Nephron (organoid): ENCODE results near the gene AHCYL2.

Experiments used
- H3K27ac Mint-ChIP-seq, 3 experiments: 2 replicates each; pipeline ENCODE4 v1.8.0; 2020; ENCODE audit warnings: mixed read lengths in 3 of 3, mild to moderate bottlenecking in 2 of 3, moderate library complexity in 1 of 3
- H3K27me3 Mint-ChIP-seq: 2 replicates; pipeline ENCODE4 v1.8.0; 2021; ENCODE audit warnings: low read depth, mild to moderate bottlenecking, moderate library complexity, mixed read lengths
- H3K36me3 Mint-ChIP-seq: 2 replicates; pipeline ENCODE4 v1.8.0; 2020; ENCODE audit warnings: low read depth, mixed read lengths
- H3K4me1 Mint-ChIP-seq: 2 replicates; pipeline ENCODE4 v1.8.0; 2020; ENCODE audit warnings: mixed read lengths
- H3K4me3 Mint-ChIP-seq, 3 experiments: 2 replicates each; pipeline ENCODE4 v1.8.0; 2020; ENCODE audit warnings: mild to moderate bottlenecking in 3 of 3, mixed read lengths in 3 of 3, moderate library complexity in 2 of 3
- H3K9me3 Mint-ChIP-seq: 2 replicates; pipeline ENCODE4 v1.8.0; 2020; ENCODE audit warnings: mixed read lengths
- TF ChIP-seq, protein P1 (sequence below), 3 experiments: fragments of 200-600 bp; sonication (generic); IDR thresholded peaks; one replicate each; pipeline ENCODE4 v1.5.0; 2021; ENCODE audit warnings: antibody characterized with exemption in 3 of 3; ENCODE audit not compliant: unreplicated experiment in 3 of 3

The AHCYL2 gene

DNA sequence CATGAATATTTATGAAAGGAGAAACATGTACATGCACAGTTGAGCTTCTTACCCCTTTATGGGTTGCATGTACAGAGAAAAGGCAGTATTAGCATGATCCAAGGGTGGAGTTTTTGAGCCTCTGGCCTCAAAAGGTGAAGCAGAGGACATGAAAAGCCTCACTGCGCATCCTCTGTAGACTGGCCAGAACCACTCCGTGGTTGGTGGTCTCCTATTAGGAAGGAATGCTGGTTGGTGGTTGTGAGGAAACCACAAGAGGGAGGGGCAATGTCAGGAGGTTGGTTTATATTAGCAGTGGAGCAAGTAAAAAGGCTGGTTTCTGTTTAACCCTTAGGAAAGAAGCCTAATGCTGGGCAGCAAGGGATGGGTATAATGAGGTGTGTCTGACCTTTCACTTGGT, 37.5 kb downstream of the AHCYL2 start:
- Mint-ChIP-seq H3K4me3 (no peak overlapping the region), H3K36me3 (no peaks in the 10 kb centered on the region), H3K9me3 (no peaks in the 10 kb centered on the region), H3K27me3 (no peaks in the 10 kb centered on the region), H3K27ac (no peak overlapping the region), H3K4me1 (no peaks in the 10 kb centered on the region)
- TF ChIP-seq, protein P1, sequence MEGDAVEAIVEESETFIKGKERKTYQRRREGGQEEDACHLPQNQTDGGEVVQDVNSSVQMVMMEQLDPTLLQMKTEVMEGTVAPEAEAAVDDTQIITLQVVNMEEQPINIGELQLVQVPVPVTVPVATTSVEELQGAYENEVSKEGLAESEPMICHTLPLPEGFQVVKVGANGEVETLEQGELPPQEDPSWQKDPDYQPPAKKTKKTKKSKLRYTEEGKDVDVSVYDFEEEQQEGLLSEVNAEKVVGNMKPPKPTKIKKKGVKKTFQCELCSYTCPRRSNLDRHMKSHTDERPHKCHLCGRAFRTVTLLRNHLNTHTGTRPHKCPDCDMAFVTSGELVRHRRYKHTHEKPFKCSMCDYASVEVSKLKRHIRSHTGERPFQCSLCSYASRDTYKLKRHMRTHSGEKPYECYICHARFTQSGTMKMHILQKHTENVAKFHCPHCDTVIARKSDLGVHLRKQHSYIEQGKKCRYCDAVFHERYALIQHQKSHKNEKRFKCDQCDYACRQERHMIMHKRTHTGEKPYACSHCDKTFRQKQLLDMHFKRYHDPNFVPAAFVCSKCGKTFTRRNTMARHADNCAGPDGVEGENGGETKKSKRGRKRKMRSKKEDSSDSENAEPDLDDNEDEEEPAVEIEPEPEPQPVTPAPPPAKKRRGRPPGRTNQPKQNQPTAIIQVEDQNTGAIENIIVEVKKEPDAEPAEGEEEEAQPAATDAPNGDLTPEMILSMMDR (IDR thresholded peaks at IDR 0.05; ENCODE audit: unreplicated experiment in 3 of 3) = no peak

DNA sequence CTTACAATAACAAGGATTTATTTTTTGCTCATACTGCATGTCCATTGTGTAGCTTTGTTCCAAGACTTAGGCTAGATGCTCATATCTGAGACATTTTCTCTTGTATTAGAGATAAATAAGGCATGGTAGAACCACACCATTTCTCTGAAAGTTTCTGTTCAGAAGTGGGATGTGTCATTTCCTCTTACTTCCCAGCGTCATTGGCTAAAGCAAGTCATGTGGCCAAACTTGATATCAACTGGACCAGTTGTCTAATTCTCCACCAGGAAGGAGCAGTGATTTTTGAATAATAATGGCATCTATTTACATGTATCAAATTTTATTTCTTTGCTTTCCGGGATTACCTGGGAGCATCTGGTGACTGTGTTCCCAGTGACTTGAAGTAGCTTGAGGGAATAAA, 38.3 kb downstream of the AHCYL2 start:
- no peaks in the 10 kb centered on the region for H3K36me3 Mint-ChIP-seq
- no peak overlapping the region for H3K27ac Mint-ChIP-seq
- no peak overlapping the region for H3K4me3 Mint-ChIP-seq
- no peaks in the 10 kb centered on the region for H3K27me3 Mint-ChIP-seq
- no peaks in the 10 kb centered on the region for H3K4me1 Mint-ChIP-seq
- TF ChIP-seq, protein P1 (IDR thresholded peaks at IDR 0.05; ENCODE audit: unreplicated experiment in 3 of 3) = no peak
- H3K9me3 Mint-ChIP-seq = no peaks in the 10 kb centered on the region

DNA sequence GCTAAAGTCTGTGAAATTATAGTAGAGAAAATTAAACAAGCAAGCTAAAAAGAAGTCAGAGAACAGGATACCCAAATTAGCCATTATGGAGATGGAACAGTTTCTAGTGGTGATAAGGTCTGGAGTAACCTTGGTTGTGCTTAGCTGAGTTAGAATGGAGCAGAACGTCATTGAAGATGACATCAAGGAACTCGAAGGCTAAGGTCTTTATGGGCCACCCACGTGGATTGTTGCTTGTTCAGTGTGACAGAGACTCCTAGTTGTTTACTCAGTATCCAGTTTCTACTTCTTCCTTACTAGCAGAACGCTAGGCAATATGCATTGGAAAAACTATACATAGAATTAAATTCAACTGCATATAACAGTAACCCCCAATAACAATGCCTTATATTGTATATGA, 39.7 kb downstream of the AHCYL2 start:
- H3K27ac Mint-ChIP-seq = no peak overlapping the region
- no peaks in the 10 kb centered on the region for H3K27me3 Mint-ChIP-seq
- no peaks in the 10 kb centered on the region for H3K36me3 Mint-ChIP-seq
- H3K9me3 Mint-ChIP-seq = no peaks in the 10 kb centered on the region
- TF ChIP-seq, protein P1 (IDR thresholded peaks at IDR 0.05; ENCODE audit: unreplicated experiment in 3 of 3) = no peak
- no peak overlapping the region for H3K4me3 Mint-ChIP-seq
- no peaks in the 10 kb centered on the region for H3K4me1 Mint-ChIP-seq

DNA sequence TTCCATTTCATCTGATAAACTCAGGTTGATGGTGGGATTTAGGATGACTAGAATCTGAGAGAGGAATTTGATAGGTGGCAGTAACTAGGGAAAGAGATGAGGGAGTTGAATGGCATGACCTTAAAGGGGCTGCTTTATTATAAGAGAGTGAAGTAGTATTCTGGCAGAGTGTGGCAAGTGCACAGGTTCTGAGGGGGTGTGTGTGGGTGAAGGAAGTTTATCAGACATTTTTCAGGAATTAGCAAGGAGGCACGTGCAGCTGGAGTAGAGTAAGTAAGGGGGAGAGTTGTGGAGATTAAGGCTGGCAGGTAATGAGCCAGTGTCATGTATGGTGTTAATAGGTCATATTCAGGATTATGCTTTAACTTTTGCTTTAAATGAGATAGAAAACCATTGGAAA, 40.5 kb downstream of the AHCYL2 start:
- H3K36me3 Mint-ChIP-seq = no peaks in the 10 kb centered on the region
- TF ChIP-seq, protein P1 (IDR thresholded peaks at IDR 0.05; ENCODE audit: unreplicated experiment in 3 of 3) = no peak
- no peak overlapping the region for H3K4me3 Mint-ChIP-seq
- no peak overlapping the region for H3K27ac Mint-ChIP-seq
- no peaks in the 10 kb centered on the region for H3K27me3 Mint-ChIP-seq
- H3K4me1 Mint-ChIP-seq = no peaks in the 10 kb centered on the region
- H3K9me3 Mint-ChIP-seq = no peaks in the 10 kb centered on the region

DNA sequence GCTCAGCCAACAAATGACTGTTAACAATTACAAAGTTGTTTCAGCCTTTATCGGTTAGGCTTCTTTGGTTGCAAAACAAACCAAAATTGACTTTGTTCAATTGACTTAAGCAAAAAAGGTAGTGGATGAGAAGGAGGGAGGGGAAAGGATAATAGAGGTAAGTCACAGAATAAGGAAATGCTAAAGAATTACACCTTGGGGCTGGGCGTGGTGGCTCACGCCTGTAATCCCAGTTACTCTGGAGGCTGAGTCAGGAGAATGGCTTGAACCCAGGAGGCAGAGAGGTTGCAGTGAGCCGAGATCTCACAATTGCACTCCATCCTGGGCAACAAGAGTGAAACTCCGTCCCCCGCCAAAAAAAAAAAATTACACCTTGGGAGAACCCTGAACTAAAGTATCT, 41.4 kb downstream of the AHCYL2 start:
- Mint-ChIP-seq H3K4me1 (no peaks in the 10 kb centered on the region), H3K27ac (no peak overlapping the region), H3K36me3 (no peaks in the 10 kb centered on the region), H3K9me3 (no peaks in the 10 kb centered on the region), H3K27me3 (no peaks in the 10 kb centered on the region), H3K4me3 (no peak overlapping the region)
- TF ChIP-seq, protein P1 (IDR thresholded peaks at IDR 0.05; ENCODE audit: unreplicated experiment in 3 of 3) = no peak

DNA sequence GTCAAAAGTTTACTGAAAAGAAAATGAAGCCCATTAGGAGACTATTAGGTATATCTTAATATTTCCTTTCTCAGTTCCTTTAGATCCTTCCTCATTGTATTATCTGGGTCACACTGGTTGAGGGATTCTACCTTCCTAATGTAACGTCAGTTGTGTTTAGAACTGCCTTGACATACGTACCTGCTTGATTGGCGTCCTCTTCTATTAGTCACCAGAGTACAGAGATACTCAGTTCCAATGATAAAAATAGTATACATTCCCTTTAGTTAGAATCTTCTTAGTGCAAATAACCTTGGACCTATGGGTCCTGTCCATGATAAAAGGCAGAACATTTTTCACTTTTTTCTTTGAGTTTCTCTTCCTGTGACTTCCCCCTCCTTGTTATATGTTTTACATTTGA, 45.2 kb downstream of the AHCYL2 start:
- Mint-ChIP-seq H3K4me1 (no peaks in the 10 kb centered on the region), H3K36me3 (peaks cover 24% of the 10 kb centered on the region), H3K27me3 (peaks cover 3% of the 10 kb centered on the region), H3K27ac (no peak overlapping the region), H3K9me3 (peaks cover 19% of the 10 kb centered on the region), H3K4me3 (no peak overlapping the region)
- TF ChIP-seq, protein P1 (IDR thresholded peaks at IDR 0.05; ENCODE audit: unreplicated experiment in 3 of 3) = no peak
